GM19035 (cell line): ENCODE data around the gene UMODL1.
"Not testable (repeated sequence)": the region's sequence is repeated elsewhere in the genome, so short reads cannot be mapped to it uniquely, and the experiment has no call there.

Experiments
- ATAC-seq: cut with Tn5 transposase; IDR thresholded peaks from one replicate; pipeline ENCODE4 v1.9.1; 2021; ENCODE audit not compliant: unreplicated experiment

UMODL1 gene

GRCh38 chr21:42111470-42111743, 40.3 kb downstream of the UMODL1 start:
- no peak for ATAC-seq

- ATAC-seq = no peak
Observed at GRCh38 chr21:42111811-42112210, 40.7 kb downstream of the UMODL1 start.

GRCh38 chr21:42112238-42112637, 41.1 kb downstream of the UMODL1 start:
- ATAC-seq = no peak

GRCh38 chr21:42112857-42113256, 41.7 kb downstream of the UMODL1 start:
- ATAC-seq = no peak

GRCh38 chr21:42113926-42114409, 42.9 kb downstream of the UMODL1 start:
- ATAC-seq = no peak

GRCh38 chr21:42114646-42115045, 43.5 kb downstream of the UMODL1 start:
- ATAC-seq = no peak

GRCh38 chr21:42115136-42115683, 44.1 kb downstream of the UMODL1 start:
- no peak for ATAC-seq

GRCh38 chr21:42116551-42116950, 45.4 kb downstream of the UMODL1 start:
- ATAC-seq = not testable (repeated sequence)

- no peak for ATAC-seq
Observed at GRCh38 chr21:42117229-42117966, 46.3 kb downstream of the UMODL1 start.

GRCh38 chr21:42117967-42118780, 47.1 kb downstream of the UMODL1 start:
- ATAC-seq = no peak

- ATAC-seq = no peak
Observed at GRCh38 chr21:42118901-42119300, 47.8 kb downstream of the UMODL1 start.

GRCh38 chr21:42120101-42120902, 49.2 kb downstream of the UMODL1 start:
- no peak for ATAC-seq

- no peak for ATAC-seq
Observed at GRCh38 chr21:42120903-42121535, 49.9 kb downstream of the UMODL1 start.

- ATAC-seq = no peak
Observed at GRCh38 chr21:42121794-42122193, 50.7 kb downstream of the UMODL1 start.

GRCh38 chr21:42122398-42122797, 51.3 kb downstream of the UMODL1 start:
- no peak for ATAC-seq

GRCh38 chr21:42122808-42123207, 51.7 kb downstream of the UMODL1 start:
- no peak for ATAC-seq

- no peak for ATAC-seq
Observed at GRCh38 chr21:42123219-42123908, 52.2 kb downstream of the UMODL1 start.

GRCh38 chr21:42124081-42124480, 53.0 kb downstream of the UMODL1 start:
- no peak for ATAC-seq

GRCh38 chr21:42124826-42125570, 53.9 kb downstream of the UMODL1 start:
- ATAC-seq = no peak
